Stimulated activated CD4-positive, alpha-beta T cell treated with anti-CD3 and anti-CD28 coated beads, Interleukin-1b, Interleukin-23, amount 100 ng/mL, for 48 hours (primary cell): ENCODE results near the gene PNMA8B.

Experiments
- DNase-seq: peaks from one replicate; pipeline ENCODE4 v3.0.0-alpha.2; 2020

PNMA8B gene

DNA sequence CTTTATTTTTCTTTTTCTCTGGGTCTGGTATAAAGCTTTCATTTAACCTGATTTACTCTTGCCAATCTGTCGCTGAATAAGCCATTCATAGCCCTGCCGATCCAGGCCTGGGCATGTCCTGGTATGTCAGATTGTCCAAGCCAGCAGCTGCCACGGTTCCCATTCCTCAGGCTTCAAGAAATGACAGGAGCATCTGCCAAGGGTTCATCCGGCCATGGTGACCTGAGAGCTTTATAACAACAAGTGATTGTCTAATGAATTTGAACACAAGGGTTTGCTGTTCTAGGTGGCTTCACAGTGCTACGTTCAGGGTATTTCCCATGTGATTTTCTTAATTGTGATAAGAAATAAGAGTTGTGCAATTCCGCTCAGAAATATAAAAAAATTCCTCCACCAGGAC is 44.3 kb downstream of the PNMA8B start:
- no peak for DNase-seq

DNA sequence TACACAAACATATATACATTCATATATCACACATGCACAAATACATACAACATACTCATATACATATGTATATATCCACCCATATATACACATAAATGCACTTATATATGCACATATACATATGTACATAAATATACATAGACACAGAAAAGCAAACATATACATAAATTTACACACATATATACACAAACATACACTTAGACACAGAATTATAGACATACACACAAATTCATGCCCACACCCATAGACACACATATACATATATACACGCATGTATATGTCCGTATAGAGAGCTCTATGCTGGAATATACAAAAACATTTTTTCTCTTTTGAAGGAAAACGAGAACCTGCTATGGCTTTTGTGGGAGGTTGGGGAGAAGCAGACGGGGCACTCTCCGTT is 44.9 kb downstream of the PNMA8B start:
- no peak for DNase-seq

- no peak for DNase-seq
These were observed 46.4 kb downstream of the PNMA8B start for GRCh38 chr19:46449228-46449627.

GRCh38 chr19:46448601-46449000 is 47.1 kb downstream of the PNMA8B start:
- DNase-seq, result no peak

DNA sequence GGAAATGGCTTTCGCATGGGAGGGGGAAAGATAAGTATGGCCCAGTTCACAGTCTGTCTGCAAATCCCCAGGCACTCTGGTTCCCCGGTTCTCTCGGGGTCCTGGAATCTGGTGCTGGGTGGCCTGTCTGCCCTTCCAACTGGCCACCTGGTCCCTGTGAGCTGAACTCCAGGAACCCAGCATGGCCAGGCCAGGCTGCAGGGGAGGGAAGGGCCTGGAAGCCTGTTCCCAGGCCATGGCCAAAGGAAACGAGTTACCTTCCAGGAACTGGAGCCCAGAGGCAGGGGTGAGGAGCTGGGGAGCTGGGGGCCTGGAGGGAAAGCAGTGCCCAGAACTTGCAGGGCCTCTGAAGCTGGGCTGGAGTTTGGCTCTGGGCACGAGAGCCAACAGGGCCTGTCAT is 47.8 kb downstream of the PNMA8B start:
- DNase-seq, result no peak

DNA sequence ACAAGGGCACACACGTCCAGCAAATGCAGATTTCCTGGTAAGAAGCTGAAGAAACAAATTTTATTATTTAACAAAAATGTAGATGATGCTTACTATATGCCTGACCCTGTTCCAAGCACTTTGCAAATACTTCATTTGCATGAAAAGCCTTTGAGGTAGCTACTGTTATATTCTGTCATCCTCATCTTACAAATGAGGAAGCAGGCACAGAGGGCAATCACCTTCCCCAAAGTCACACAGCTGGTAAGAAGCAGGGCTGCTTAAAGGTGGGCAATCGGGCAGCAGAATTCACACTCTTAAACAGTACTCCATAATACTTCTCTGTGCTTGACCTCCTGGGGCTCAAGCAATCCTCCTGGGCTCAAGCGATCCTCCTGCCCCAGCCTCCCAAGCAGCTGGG is 48.7 kb downstream of the PNMA8B start:
- no peak for DNase-seq

GRCh38 chr19:46446021-46446420 is 49.6 kb downstream of the PNMA8B start:
- DNase-seq, result no peak

- DNase-seq, result no peak
These were observed 52.7 kb downstream of the PNMA8B start for GRCh38 chr19:46442808-46443450.

GRCh38 chr19:46441866-46442265 is 53.8 kb downstream of the PNMA8B start:
- no peak for DNase-seq
